HepG2 (cell line): ENCODE results near the gene ZDHHC14. TPM values are rescaled to one million over a fixed set of nuclear protein-coding genes. Genes with fewer than 3 reads are reported as not detected.

Source experiments
- ATAC-seq: fragments of 200-7000 bp; cut with Tn5 transposase; 3 replicates; pipeline ENCODE4 v1.9.1; 2020; ENCODE audit warnings: mild to moderate bottlenecking, moderate library complexity
- BruUV-seq: library from RNA; stranded (reverse); fragments of 400-500 nt; replicated peaks from 2 replicates; lab custom pipeline; 2021; lab: Mats Ljungman, UMichigan
- CTCF ChIA-PET: fragments of 300-600 bp; formaldehyde crosslinking; extraction: SDS; loops from one replicate; lab custom pipeline; 2021; ENCODE audit warnings: low total read pairs, inconsistent platforms, low intra/inter-chr PET ratio; lab: Yijun Ruan, JAX
- POLR2A ChIA-PET: fragments of 350-600 bp; sonication (Branson Sonifier 250); formaldehyde crosslinking; loops from one replicate; lab custom pipeline; 2020; ENCODE audit warnings: antibody characterized with exemption, inconsistent platforms; lab: Yijun Ruan, JAX
- DNase-seq: peaks from one replicate; pipeline ENCODE4 v3.0.0-alpha.2; 2015; ENCODE audit warnings: low spot score
- FAIRE-seq: peaks from 3 replicates; lab custom pipeline; 2011; peaks lifted over from hg19 to GRCh38; lab: Jason Lieb, UNC
- H2AFZ ChIP-seq: one replicate; pipeline ENCODE4 v1.6.1; 2011; ENCODE audit warnings: low read length, inconsistent platforms
- H3K27ac ChIP-seq: fragments of 300-600 bp; 3 replicates; pipeline ENCODE4 v1.8.0; 2011; ENCODE audit warnings: mixed run types, mild to moderate bottlenecking, mixed read lengths, low read length, inconsistent platforms; ENCODE audit not compliant: insufficient read depth; ENCODE audit errors: extremely low read length
- H3K27me3 ChIP-seq, 2 experiments: fragments of 200-600 bp in 1 of 2; 2 replicates in 1 of 2; 3 replicates in 1 of 2; pipeline versions ENCODE4 v1.6.0 to v1.8.0; 2011; ENCODE audit warnings: low read length in 2 of 2, mild to moderate bottlenecking in 2 of 2, moderate library complexity in 2 of 2, inconsistent platforms in 1 of 2; ENCODE audit not compliant: insufficient read depth in 2 of 2, control insufficient read depth in 1 of 2
- H3K36me3 ChIP-seq, 2 experiments: fragments of 200-600 bp in 1 of 2; replicated peaks in 1 of 2; 2 replicates in 1 of 2; 3 replicates in 1 of 2; pipeline versions ENCODE4 v1.5.1 to v1.8.0; 2011; ENCODE audit warnings: low read length in 2 of 2, inconsistent platforms in 1 of 2; ENCODE audit not compliant: insufficient read depth in 2 of 2, control insufficient read depth in 1 of 2
- H3K4me1 ChIP-seq: 2 replicates; pipeline ENCODE4 v1.5.1; 2012; ENCODE audit warnings: low read length, inconsistent platforms; ENCODE audit not compliant: insufficient read depth
- H3K4me2 ChIP-seq: 2 replicates; pipeline ENCODE4 v1.6.0; 2011; ENCODE audit warnings: low read depth, low read length, inconsistent platforms
- H3K4me3 ChIP-seq, 3 experiments: fragments of 200-600 bp in 1 of 3; sonication (generic), shearing (Covaris generic) in 1 of 3; replicated peaks in 1 of 3; 2 replicates each; pipeline ENCODE4 v1.5.1; 2011 to 2016; ENCODE audit warnings: low read length in 3 of 3, inconsistent platforms in 2 of 3, low read depth in 2 of 3, mild to moderate bottlenecking in 2 of 3, control low read depth in 1 of 3, mixed read lengths in 1 of 3; ENCODE audit not compliant: insufficient read depth in 1 of 3
- H3K79me2 ChIP-seq: one replicate; pipeline ENCODE4 v1.6.1; 2011; ENCODE audit warnings: low read length, inconsistent platforms; ENCODE audit not compliant: insufficient read depth
- H3K9ac ChIP-seq: 2 replicates; pipeline ENCODE4 v1.6.0; 2011; ENCODE audit warnings: mild to moderate bottlenecking, low read depth, low read length, inconsistent platforms; ENCODE audit not compliant: insufficient read depth
- H3K9me3 ChIP-seq: 2 replicates; pipeline ENCODE4 v1.5.1; 2012; ENCODE audit warnings: mild to moderate bottlenecking, low read length
- H4K20me1 ChIP-seq: 2 replicates; pipeline ENCODE4 v1.6.0; 2011; ENCODE audit warnings: inconsistent platforms, mild to moderate bottlenecking, low read length, moderate library complexity; ENCODE audit not compliant: insufficient read depth
- CHD4 ChIP-seq: fragments of 200-600 bp; sonication (generic); IDR thresholded peaks from 2 replicates; pipeline ENCODE4 v1.7.0; 2017; ENCODE audit warnings: mild to moderate bottlenecking, low read length, borderline replicate concordance
- EHMT2 ChIP-seq: fragments of 200-600 bp; sonication (generic); IDR thresholded peaks from 2 replicates; pipeline ENCODE4 v1.7.0; 2017; ENCODE audit warnings: antibody characterized with exemption, low read depth, low read length, borderline replicate concordance
- FOXJ3 ChIP-seq: sonication (generic); formaldehyde crosslinking; IDR thresholded peaks from 2 replicates; pipeline ENCODE4 v1.4.0; 2020; ENCODE audit warnings: missing genetic modification reagents, mild to moderate bottlenecking, borderline replicate concordance
- NFYC ChIP-seq: IDR thresholded peaks from 2 replicates; pipeline ENCODE4 v1.6.1; 2016; ENCODE audit warnings: missing genetic modification reagents, missing compliant biosample characterization
- NONO ChIP-seq, 2 experiments: fragments of 450-650 bp in 1 of 2; sonication (generic) in 1 of 2; formaldehyde crosslinking in 1 of 2; IDR thresholded peaks in 1 of 2; conservative IDR thresholded peaks in 1 of 2; 2 replicates each; pipeline versions ENCODE4 v1.6.1 to v1.8.0; 2017 to 2022; ENCODE audit warnings: mild to moderate bottlenecking in 1 of 2, missing genetic modification reagents in 1 of 2, moderate library complexity in 1 of 2
- TAF15 ChIP-seq: fragments of 200-400 bp; formaldehyde crosslinking; IDR thresholded peaks from one replicate; pipeline ENCODE4 v1.6.1; 2018; ENCODE audit warnings: mild to moderate bottlenecking, low read depth, low read length; ENCODE audit not compliant: poor library complexity, severe bottlenecking
- ZC3H4 ChIP-seq: sonication (generic); formaldehyde crosslinking; IDR thresholded peaks from 2 replicates; pipeline ENCODE4 v1.4.0; 2020; ENCODE audit warnings: missing genetic modification reagents, borderline replicate concordance
- ZNF34 ChIP-seq: sonication (generic); formaldehyde crosslinking; IDR thresholded peaks from 2 replicates; pipeline ENCODE4 v1.4.0; 2020; ENCODE audit warnings: mild to moderate bottlenecking, missing genetic modification reagents, borderline replicate concordance
- ZNF496 ChIP-seq: sonication (generic); formaldehyde crosslinking; IDR thresholded peaks from 2 replicates; pipeline ENCODE4 v1.8.1; 2023; ENCODE audit warnings: mild to moderate bottlenecking, moderate library complexity, missing genetic modification reagents; ENCODE audit not compliant: insufficient replicate concordance
- ZNF83 ChIP-seq: sonication (generic); formaldehyde crosslinking; IDR thresholded peaks from 2 replicates; pipeline ENCODE4 v1.4.0; 2020; ENCODE audit warnings: missing genetic modification reagents, mild to moderate bottlenecking, borderline replicate concordance
- WGBS: methylation state at CpG from one replicate; pipeline ENCODE4 v1.1.6; 2017; ENCODE audit warnings: low lambda C conversion rate; 5-methylcytosine and 5-hydroxymethylcytosine counted together
- in situ Hi-C: cut with HindIII; loops from 2 replicates; pipeline ENCODE4 v1.10.0; 2017; ENCODE audit warnings: low pct_unique_long_range_greater_than_20kb; ENCODE audit not compliant: extremely low pct_ligation_motif_present
- intact Hi-C: fragments of 100-400 bp; cut with micrococcal nuclease; formaldehyde crosslinking; loops from one replicate; pipeline ENCODE4 v1.10.0; 2022; ENCODE audit not compliant: unreplicated experiment
- polyA plus RNA-seq, 8 experiments: library from polyadenylated mRNA; depleted of rRNA in 3 of 8; stranded (reverse) in 7 of 8; unstranded in 1 of 8; fragments of >200 nt; fragmentation: Illumina TruSeq in 4 of 8; extraction: Trizol in 4 of 8; gene quantifications; 2 replicates each; pipeline versions ENCODE4 v1.2.1 to v1.2.3, GENCODE V29; 2011 to 2016; ENCODE audit warnings: low read depth in 4 of 8, missing spikeins in 1 of 8, mixed read lengths in 1 of 8; ENCODE audit not compliant: insufficient read depth in 1 of 8
- total RNA-seq, 5 experiments: library from RNA; depleted of rRNA; stranded (reverse); fragments of >200 nt; fragmentation: Illumina TruSeq; extraction: Trizol; gene quantifications; 2 replicates each; pipeline ENCODE4 v1.2.3, GENCODE V29; 2016; ENCODE audit warnings: low read depth in 1 of 5
- TF ChIP-seq, protein P1 (sequence below): sonication (generic); formaldehyde crosslinking; IDR thresholded peaks from 2 replicates; pipeline ENCODE4 v1.4.0; 2020; ENCODE audit warnings: mild to moderate bottlenecking, missing genetic modification reagents, borderline replicate concordance
- TF ChIP-seq, protein P2 (sequence below): sonication (generic); formaldehyde crosslinking; conservative IDR thresholded peaks from 2 replicates; pipeline ENCODE4 v1.4.0; 2020; ENCODE audit warnings: mild to moderate bottlenecking, missing genetic modification reagents, moderate library complexity
- TF ChIP-seq, protein P3 (sequence below): sonication (generic); formaldehyde crosslinking; IDR thresholded peaks from 2 replicates; pipeline ENCODE4 v1.4.0; 2020; ENCODE audit warnings: low read depth, mild to moderate bottlenecking, missing genetic modification reagents
- TF ChIP-seq, protein P4 (sequence below): sonication (generic); formaldehyde crosslinking; IDR thresholded peaks from 2 replicates; pipeline ENCODE4 v1.4.0; 2020; ENCODE audit warnings: missing genetic modification reagents

ZDHHC14 gene
- total and polyA plus RNA-seq, 2 of the 13 experiments (the other 11 are each of a cell fraction or from before 2014, with no cell fraction given), result 3.7 to 9.5 TPM

DNA sequence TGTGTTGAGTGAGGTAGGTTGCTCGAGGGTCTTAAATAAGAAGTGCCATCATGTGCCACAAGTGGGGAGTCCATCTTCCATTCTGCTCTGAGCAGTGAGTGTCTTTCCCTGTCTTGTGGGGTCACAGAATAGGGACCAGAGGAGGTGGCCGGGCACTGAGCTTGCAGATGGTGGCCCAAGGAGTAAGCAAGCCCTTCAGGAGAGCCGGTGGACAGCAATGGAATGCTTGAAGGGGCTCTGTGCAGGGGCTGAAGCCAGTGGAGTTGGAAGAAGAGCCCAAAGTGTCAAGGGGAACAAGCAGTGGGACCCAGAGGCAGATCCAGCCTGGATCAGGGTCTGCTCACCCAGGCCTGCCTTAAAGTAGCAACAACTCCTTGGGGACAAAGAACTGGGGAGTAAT is 228.6 kb downstream of the ZDHHC14 start:
- WGBS, result 89% methylated on average over 3 of the region's 3 CpGs
- H3K4me2 ChIP-seq, result no peak overlapping the region
- no peaks in the 10 kb centered on the region for H3K9me3 ChIP-seq
- intact Hi-C loops, result no loop called here
- ChIA-PET POLR2A (no interaction called here), CTCF (no interaction called here)
- in situ Hi-C loops, result no loop called here
- H4K20me1 ChIP-seq, result no peaks in the 10 kb centered on the region
- H3K79me2 ChIP-seq, result no peaks in the 10 kb centered on the region
- peaks cover 38% of the 10 kb centered on the region for H3K4me1 ChIP-seq
- H3K9ac ChIP-seq, result no peak overlapping the region
- no peaks in the 10 kb centered on the region for H3K36me3 ChIP-seq
- H3K4me3 ChIP-seq, result no peak overlapping the region
- ATAC-seq, result no peak
- H3K27me3 ChIP-seq, result no peaks in the 10 kb centered on the region
- H3K27ac ChIP-seq, result no peak overlapping the region
- H2AFZ ChIP-seq, result no peak overlapping the region
- BruUV-seq, result no TSS peak
- FAIRE-seq, result no peak
- DNase-seq, result no peak
- TF ChIP-seq ZNF34 (CRISPR knock-in tag), result no peak
- TF ChIP-seq CHD4, result no peak
- no peak for TF ChIP-seq TAF15
- TF ChIP-seq EHMT2, result no peak
- TF ChIP-seq, protein P1, sequence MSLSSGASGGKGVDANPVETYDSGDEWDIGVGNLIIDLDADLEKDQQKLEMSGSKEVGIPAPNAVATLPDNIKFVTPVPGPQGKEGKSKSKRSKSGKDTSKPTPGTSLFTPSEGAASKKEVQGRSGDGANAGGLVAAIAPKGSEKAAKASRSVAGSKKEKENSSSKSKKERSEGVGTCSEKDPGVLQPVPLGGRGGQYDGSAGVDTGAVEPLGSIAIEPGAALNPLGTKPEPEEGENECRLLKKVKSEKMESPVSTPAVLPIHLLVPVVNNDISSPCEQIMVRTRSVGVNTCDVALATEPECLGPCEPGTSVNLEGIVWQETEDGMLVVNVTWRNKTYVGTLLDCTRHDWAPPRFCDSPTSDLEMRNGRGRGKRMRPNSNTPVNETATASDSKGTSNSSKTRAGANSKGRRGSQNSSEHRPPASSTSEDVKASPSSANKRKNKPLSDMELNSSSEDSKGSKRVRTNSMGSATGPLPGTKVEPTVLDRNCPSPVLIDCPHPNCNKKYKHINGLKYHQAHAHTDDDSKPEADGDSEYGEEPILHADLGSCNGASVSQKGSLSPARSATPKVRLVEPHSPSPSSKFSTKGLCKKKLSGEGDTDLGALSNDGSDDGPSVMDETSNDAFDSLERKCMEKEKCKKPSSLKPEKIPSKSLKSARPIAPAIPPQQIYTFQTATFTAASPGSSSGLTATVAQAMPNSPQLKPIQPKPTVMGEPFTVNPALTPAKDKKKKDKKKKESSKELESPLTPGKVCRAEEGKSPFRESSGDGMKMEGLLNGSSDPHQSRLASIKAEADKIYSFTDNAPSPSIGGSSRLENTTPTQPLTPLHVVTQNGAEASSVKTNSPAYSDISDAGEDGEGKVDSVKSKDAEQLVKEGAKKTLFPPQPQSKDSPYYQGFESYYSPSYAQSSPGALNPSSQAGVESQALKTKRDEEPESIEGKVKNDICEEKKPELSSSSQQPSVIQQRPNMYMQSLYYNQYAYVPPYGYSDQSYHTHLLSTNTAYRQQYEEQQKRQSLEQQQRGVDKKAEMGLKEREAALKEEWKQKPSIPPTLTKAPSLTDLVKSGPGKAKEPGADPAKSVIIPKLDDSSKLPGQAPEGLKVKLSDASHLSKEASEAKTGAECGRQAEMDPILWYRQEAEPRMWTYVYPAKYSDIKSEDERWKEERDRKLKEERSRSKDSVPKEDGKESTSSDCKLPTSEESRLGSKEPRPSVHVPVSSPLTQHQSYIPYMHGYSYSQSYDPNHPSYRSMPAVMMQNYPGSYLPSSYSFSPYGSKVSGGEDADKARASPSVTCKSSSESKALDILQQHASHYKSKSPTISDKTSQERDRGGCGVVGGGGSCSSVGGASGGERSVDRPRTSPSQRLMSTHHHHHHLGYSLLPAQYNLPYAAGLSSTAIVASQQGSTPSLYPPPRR (CRISPR knock-in tag), result no peak
- no peak for TF ChIP-seq FOXJ3 (CRISPR knock-in tag)
- no peak for TF ChIP-seq NONO (IDR thresholded peaks at IDR 0.05)
- no peak for TF ChIP-seq NONO (CRISPR knock-in tag; conservative IDR thresholded peaks at IDR 0.05)
- TF ChIP-seq, protein P2, sequence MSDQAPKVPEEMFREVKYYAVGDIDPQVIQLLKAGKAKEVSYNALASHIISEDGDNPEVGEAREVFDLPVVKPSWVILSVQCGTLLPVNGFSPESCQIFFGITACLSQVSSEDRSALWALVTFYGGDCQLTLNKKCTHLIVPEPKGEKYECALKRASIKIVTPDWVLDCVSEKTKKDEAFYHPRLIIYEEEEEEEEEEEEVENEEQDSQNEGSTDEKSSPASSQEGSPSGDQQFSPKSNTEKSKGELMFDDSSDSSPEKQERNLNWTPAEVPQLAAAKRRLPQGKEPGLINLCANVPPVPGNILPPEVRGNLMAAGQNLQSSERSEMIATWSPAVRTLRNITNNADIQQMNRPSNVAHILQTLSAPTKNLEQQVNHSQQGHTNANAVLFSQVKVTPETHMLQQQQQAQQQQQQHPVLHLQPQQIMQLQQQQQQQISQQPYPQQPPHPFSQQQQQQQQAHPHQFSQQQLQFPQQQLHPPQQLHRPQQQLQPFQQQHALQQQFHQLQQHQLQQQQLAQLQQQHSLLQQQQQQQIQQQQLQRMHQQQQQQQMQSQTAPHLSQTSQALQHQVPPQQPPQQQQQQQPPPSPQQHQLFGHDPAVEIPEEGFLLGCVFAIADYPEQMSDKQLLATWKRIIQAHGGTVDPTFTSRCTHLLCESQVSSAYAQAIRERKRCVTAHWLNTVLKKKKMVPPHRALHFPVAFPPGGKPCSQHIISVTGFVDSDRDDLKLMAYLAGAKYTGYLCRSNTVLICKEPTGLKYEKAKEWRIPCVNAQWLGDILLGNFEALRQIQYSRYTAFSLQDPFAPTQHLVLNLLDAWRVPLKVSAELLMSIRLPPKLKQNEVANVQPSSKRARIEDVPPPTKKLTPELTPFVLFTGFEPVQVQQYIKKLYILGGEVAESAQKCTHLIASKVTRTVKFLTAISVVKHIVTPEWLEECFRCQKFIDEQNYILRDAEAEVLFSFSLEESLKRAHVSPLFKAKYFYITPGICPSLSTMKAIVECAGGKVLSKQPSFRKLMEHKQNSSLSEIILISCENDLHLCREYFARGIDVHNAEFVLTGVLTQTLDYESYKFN (CRISPR knock-in tag), result no peak
- no peak for TF ChIP-seq NFYC (CRISPR knock-in tag)
- TF ChIP-seq ZNF496 (CRISPR knock-in tag), result no peak
- TF ChIP-seq ZC3H4 (CRISPR knock-in tag), result no peak
- no peak for TF ChIP-seq ZNF83 (CRISPR knock-in tag)
- TF ChIP-seq, protein P3, sequence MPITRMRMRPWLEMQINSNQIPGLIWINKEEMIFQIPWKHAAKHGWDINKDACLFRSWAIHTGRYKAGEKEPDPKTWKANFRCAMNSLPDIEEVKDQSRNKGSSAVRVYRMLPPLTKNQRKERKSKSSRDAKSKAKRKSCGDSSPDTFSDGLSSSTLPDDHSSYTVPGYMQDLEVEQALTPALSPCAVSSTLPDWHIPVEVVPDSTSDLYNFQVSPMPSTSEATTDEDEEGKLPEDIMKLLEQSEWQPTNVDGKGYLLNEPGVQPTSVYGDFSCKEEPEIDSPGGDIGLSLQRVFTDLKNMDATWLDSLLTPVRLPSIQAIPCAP (CRISPR knock-in tag), result no peak
- TF ChIP-seq, protein P4, sequence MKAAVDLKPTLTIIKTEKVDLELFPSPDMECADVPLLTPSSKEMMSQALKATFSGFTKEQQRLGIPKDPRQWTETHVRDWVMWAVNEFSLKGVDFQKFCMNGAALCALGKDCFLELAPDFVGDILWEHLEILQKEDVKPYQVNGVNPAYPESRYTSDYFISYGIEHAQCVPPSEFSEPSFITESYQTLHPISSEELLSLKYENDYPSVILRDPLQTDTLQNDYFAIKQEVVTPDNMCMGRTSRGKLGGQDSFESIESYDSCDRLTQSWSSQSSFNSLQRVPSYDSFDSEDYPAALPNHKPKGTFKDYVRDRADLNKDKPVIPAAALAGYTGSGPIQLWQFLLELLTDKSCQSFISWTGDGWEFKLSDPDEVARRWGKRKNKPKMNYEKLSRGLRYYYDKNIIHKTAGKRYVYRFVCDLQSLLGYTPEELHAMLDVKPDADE, result no peak
